HG03139 (cell line): Measurements from ENCODE around the gene B4GALT3.

Source experiments
- ATAC-seq: cut with Tn5 transposase; IDR thresholded peaks from one replicate; pipeline ENCODE4 v1.9.1; 2021; ENCODE audit not compliant: unreplicated experiment

B4GALT3 gene

GRCh38 chr1:161188381-161188780 is 11.1 kb upstream of the B4GALT3 start:
- no peak for ATAC-seq

GRCh38 chr1:161187311-161187710 is 10.0 kb upstream of the B4GALT3 start:
- no peak for ATAC-seq

- ATAC-seq = peak; percentile 35
Observed at GRCh38 chr1:161185732-161186311, 8.5 kb upstream of the B4GALT3 start.

- ATAC-seq = peak; percentile 65
Observed at GRCh38 chr1:161185282-161185682, 8.0 kb upstream of the B4GALT3 start.

GRCh38 chr1:161182214-161182613 is 4.9 kb upstream of the B4GALT3 start:
- peak; percentile 39 for ATAC-seq

- no peak for ATAC-seq
Observed at GRCh38 chr1:161180639-161181038, 3.3 kb upstream of the B4GALT3 start.

GRCh38 chr1:161179698-161180097 is 2.4 kb upstream of the B4GALT3 start:
- ATAC-seq = no peak

GRCh38 chr1:161177936-161178244 is 583 bp upstream of the B4GALT3 start:
- ATAC-seq = no peak

- no peak for ATAC-seq
Observed at GRCh38 chr1:161176468-161177111, 717 bp downstream of the B4GALT3 start.

- no peak for ATAC-seq
Observed at GRCh38 chr1:161175771-161176453, 1.4 kb downstream of the B4GALT3 start.

- ATAC-seq = no peak
Observed at GRCh38 chr1:161174911-161175310, 2.4 kb downstream of the B4GALT3 start.

GRCh38 chr1:161173711-161174110 is 3.6 kb downstream of the B4GALT3 start:
- no peak for ATAC-seq

- ATAC-seq = no peak
Observed at GRCh38 chr1:161172776-161173376, 4.4 kb downstream of the B4GALT3 start.

- ATAC-seq = no peak
Observed at GRCh38 chr1:161172349-161172748, 5.0 kb downstream of the B4GALT3 start.

- ATAC-seq = no peak
Observed at GRCh38 chr1:161171696-161172095, 5.6 kb downstream of the B4GALT3 start.

- ATAC-seq = no peak
Observed at GRCh38 chr1:161171191-161171590, 6.1 kb downstream of the B4GALT3 start.

- ATAC-seq = no peak
Observed at GRCh38 chr1:161168906-161169305, 8.4 kb downstream of the B4GALT3 start.

GRCh38 chr1:161166669-161167548 is 10.4 kb downstream of the B4GALT3 start:
- no peak for ATAC-seq

- ATAC-seq = peak; percentile 92
Observed at GRCh38 chr1:161165742-161166668, 11.3 kb downstream of the B4GALT3 start, which contains the start of gene PPOX. Gene PPOX (plus strand): TSS chr1:161166426. CDS start chr1:161166848, 422 bp downstream.
